H9 (cell line): ENCODE results near the gene ENPP1. TPM values are rescaled to one million over a fixed set of nuclear protein-coding genes. Genes with fewer than 3 reads are reported as not detected.

Source experiments
- DNase-seq: peaks from one replicate; pipeline ENCODE4 v3.0.0-alpha.2; 2017
- H2AFZ ChIP-seq: one replicate; pipeline ENCODE4 v1.6.1; 2013; ENCODE audit warnings: mild to moderate bottlenecking, low read length, control low read depth, moderate library complexity
- H2AK5ac ChIP-seq: 2 replicates; pipeline ENCODE4 v1.6.1; 2013; ENCODE audit warnings: low read length, control low read depth, mixed read lengths; ENCODE audit not compliant: insufficient read length
- H2BK120ac ChIP-seq: one replicate; pipeline ENCODE4 v1.6.1; 2013; ENCODE audit warnings: low read depth, mild to moderate bottlenecking, low read length, control low read depth, inconsistent platforms; ENCODE audit not compliant: poor library complexity, severe bottlenecking
- H2BK12ac ChIP-seq: 2 replicates; pipeline ENCODE4 v1.6.1; 2013; ENCODE audit warnings: low read length, control low read depth, mixed read lengths, low read depth; ENCODE audit not compliant: insufficient read length
- H2BK15ac ChIP-seq: 2 replicates; pipeline ENCODE4 v1.6.1; 2013; ENCODE audit warnings: low read depth, low read length, control low read depth
- H2BK20ac ChIP-seq: one replicate; pipeline ENCODE4 v1.6.1; 2013; ENCODE audit warnings: low read depth, mild to moderate bottlenecking, low read length, control low read depth, inconsistent platforms; ENCODE audit not compliant: poor library complexity, severe bottlenecking
- H2BK5ac ChIP-seq: 2 replicates; pipeline ENCODE4 v1.6.1; 2013; ENCODE audit warnings: low read length, control low read depth, mixed read lengths; ENCODE audit not compliant: insufficient read length
- H3K14ac ChIP-seq: 2 replicates; pipeline ENCODE4 v1.6.1; 2013; ENCODE audit warnings: low read length, control low read depth; ENCODE audit not compliant: insufficient read depth
- H3K18ac ChIP-seq: 2 replicates; pipeline ENCODE4 v1.6.1; 2013; ENCODE audit warnings: low read depth, mild to moderate bottlenecking, mixed read lengths, low read length, control low read depth; ENCODE audit not compliant: insufficient read length
- H3K23ac ChIP-seq: 2 replicates; pipeline ENCODE4 v1.6.1; 2013; ENCODE audit warnings: low read length, control low read depth, mixed read lengths, low read depth; ENCODE audit not compliant: insufficient read length
- H3K23me2 ChIP-seq: 2 replicates; pipeline ENCODE4 v1.6.1; 2013; ENCODE audit warnings: low read depth, mild to moderate bottlenecking, mixed read lengths, low read length, control low read depth; ENCODE audit not compliant: insufficient read length, poor library complexity, severe bottlenecking
- H3K27ac ChIP-seq: 2 replicates; pipeline ENCODE4 v1.5.1; 2013; ENCODE audit warnings: low read length, control low read depth, mixed read lengths, low read depth; ENCODE audit not compliant: insufficient read length
- H3K27me3 ChIP-seq: 2 replicates; pipeline ENCODE4 v1.6.1; 2013; ENCODE audit warnings: low read length, control low read depth, inconsistent platforms; ENCODE audit not compliant: insufficient read depth
- H3K4ac ChIP-seq: 2 replicates; pipeline ENCODE4 v1.6.1; 2013; ENCODE audit warnings: low read depth, mild to moderate bottlenecking, control low read depth, inconsistent platforms, low read length, moderate library complexity
- H3K4me1 ChIP-seq: 2 replicates; pipeline ENCODE4 v1.6.1; 2013; ENCODE audit warnings: low read length, control low read depth, inconsistent platforms; ENCODE audit not compliant: insufficient read depth
- H3K4me2 ChIP-seq: 2 replicates; pipeline ENCODE4 v1.6.1; 2013; ENCODE audit warnings: low read length, control low read depth, mixed read lengths; ENCODE audit not compliant: insufficient read length, insufficient read depth
- H3K56ac ChIP-seq: 2 replicates; pipeline ENCODE4 v1.6.1; 2013; ENCODE audit warnings: low read depth, mild to moderate bottlenecking, mixed read lengths, low read length, control low read depth; ENCODE audit not compliant: insufficient read length
- H3K79me1 ChIP-seq: 2 replicates; pipeline ENCODE4 v1.6.1; 2013; ENCODE audit warnings: low read depth, mild to moderate bottlenecking, moderate library complexity, low read length, control low read depth, inconsistent platforms; ENCODE audit not compliant: insufficient read depth, poor library complexity, severe bottlenecking
- H3K79me2 ChIP-seq: 2 replicates; pipeline ENCODE4 v1.6.1; 2013; ENCODE audit warnings: low read length, control low read depth, inconsistent platforms; ENCODE audit not compliant: insufficient read depth
- H3K9ac ChIP-seq: 2 replicates; pipeline ENCODE4 v1.6.1; 2013; ENCODE audit warnings: low read length, control low read depth, mixed read lengths; ENCODE audit not compliant: insufficient read length; ENCODE audit errors: extremely low read depth
- H3K9me3 ChIP-seq: one replicate; pipeline ENCODE4 v1.6.1; 2013; ENCODE audit warnings: low read depth, low read length, inconsistent platforms; ENCODE audit not compliant: control insufficient read depth
- H3T11ph ChIP-seq: one replicate; pipeline ENCODE4 v1.6.1; 2013; ENCODE audit warnings: mild to moderate bottlenecking, low read length, control low read depth, inconsistent platforms
- H4K20me1 ChIP-seq: one replicate; pipeline ENCODE4 v1.6.1; 2013; ENCODE audit not compliant: control insufficient read depth, insufficient read length, insufficient read depth
- H4K5ac ChIP-seq: 2 replicates; pipeline ENCODE4 v1.6.1; 2013; ENCODE audit warnings: low read depth, mild to moderate bottlenecking, mixed read lengths, low read length, control low read depth; ENCODE audit not compliant: insufficient read length
- H4K8ac ChIP-seq: replicated peaks from 2 replicates; pipeline ENCODE4 v1.6.1; 2013; ENCODE audit warnings: low read length, control low read depth, mixed read lengths, low read depth; ENCODE audit not compliant: insufficient read length
- H4K91ac ChIP-seq: 2 replicates; pipeline ENCODE4 v1.6.1; 2013; ENCODE audit warnings: low read depth, mild to moderate bottlenecking, moderate library complexity, mixed read lengths, low read length, control low read depth; ENCODE audit not compliant: insufficient read length
- H3K27ac Mint-ChIP-seq, 3 experiments: 2 replicates in 2 of 3; 3 replicates in 1 of 3; pipeline ENCODE4 v1.8.0; 2020 to 2021; ENCODE audit warnings: mixed read lengths in 3 of 3, mild to moderate bottlenecking in 1 of 3, moderate library complexity in 1 of 3
- H3K27me3 Mint-ChIP-seq: 2 replicates; pipeline ENCODE4 v1.8.0; 2021; ENCODE audit warnings: low read depth, mild to moderate bottlenecking, moderate library complexity, mixed read lengths
- H3K36me3 Mint-ChIP-seq, 3 experiments: 2 replicates in 2 of 3; 3 replicates in 1 of 3; pipeline ENCODE4 v1.8.0; 2020 to 2021; ENCODE audit warnings: low read depth in 3 of 3, mixed read lengths in 3 of 3; ENCODE audit not compliant: insufficient read depth in 1 of 3
- H3K4me1 Mint-ChIP-seq, 2 experiments: 2 replicates each; pipeline ENCODE4 v1.8.0; 2020; ENCODE audit warnings: mixed read lengths in 2 of 2
- H3K4me3 Mint-ChIP-seq, 2 experiments: 2 replicates in 1 of 2; 3 replicates in 1 of 2; pipeline ENCODE4 v1.8.0; 2020 to 2021; ENCODE audit warnings: mild to moderate bottlenecking in 2 of 2, mixed read lengths in 2 of 2, moderate library complexity in 1 of 2
- H3K9me3 Mint-ChIP-seq, 2 experiments: 2 replicates in 1 of 2; 3 replicates in 1 of 2; pipeline ENCODE4 v1.8.0; 2020; ENCODE audit warnings: mild to moderate bottlenecking in 2 of 2, mixed read lengths in 2 of 2, moderate library complexity in 1 of 2
- WGBS: extraction: QIAGEN DNeasy Blood & Tissue Kit; methylation state at CpG from one replicate; pipeline ENCODE4 v1.1.7; 2013; ENCODE audit warnings: missing lambda C conversion rate, low lambda C conversion rate, mixed read lengths; ENCODE audit not compliant: insufficient read length; ENCODE audit errors: extremely low coverage; 5-methylcytosine and 5-hydroxymethylcytosine counted together
- total RNA-seq: library from RNA; stranded (reverse); gene quantifications from 2 replicates; pipeline ENCODE4 v1.2.1, GENCODE V29; 2021
- TF ChIP-seq, protein P1 (sequence below): fragments of 200-600 bp; sonication (generic); conservative IDR thresholded peaks from 3 replicates; pipeline ENCODE4 v1.8.0; 2021; ENCODE audit warnings: antibody characterized with exemption, mild to moderate bottlenecking

The ENPP1 gene
- total RNA-seq, 1 experiment from 2014 or later, result 22.5 TPM

DNA sequence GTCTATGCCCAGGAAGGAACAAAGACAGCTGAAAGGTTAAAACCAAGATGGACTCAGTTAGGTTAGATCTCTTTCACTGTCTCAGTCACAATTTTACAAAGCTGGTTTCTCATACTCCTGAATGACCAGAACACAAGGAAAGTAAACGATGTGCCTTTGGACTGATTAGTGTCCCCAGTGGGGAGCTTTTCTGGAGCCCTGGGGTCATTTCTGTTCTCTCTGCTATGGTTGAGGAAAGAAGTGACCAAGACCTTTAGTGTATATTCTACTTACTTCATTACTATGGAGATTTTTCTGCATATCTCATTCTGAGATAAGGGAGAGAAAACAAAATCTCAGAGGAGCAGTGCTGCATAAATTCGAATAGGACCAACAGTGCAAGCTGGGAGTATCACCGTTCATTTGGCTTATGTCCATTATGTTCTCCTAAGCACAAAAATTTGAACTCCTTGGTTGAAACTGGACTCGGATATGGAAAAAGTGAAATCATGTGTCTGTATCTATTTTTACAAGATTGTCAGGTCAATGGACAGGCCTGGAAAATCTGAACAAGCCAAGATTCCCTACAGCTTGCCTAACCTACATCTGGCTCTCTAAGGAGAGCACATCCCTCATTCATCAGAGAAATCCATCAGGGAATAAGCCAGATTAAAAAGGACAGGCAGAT is 34.4 kb upstream of the ENPP1 start:
- H4K8ac ChIP-seq, result no peak overlapping the region
- H3K4ac ChIP-seq, result no peak overlapping the region

More for the DNA sequence above, 34.4 kb upstream of the ENPP1 start:
- Histone ChIP-seq H3T11ph (no peak overlapping the region), H3K27me3 (0 out of 2 replicates have a peak, but pooled peaks cover 2% of the 10 kb centered on the region), H3K9ac (no peak overlapping the region), H3K23ac (no peak overlapping the region), H3K4me2 (no peak overlapping the region), H2BK20ac (no peak overlapping the region), H3K14ac (no peak overlapping the region), H2BK15ac (no peak overlapping the region), H2AFZ (no peak overlapping the region), H3K9me3 (no peaks in the 10 kb centered on the region), H4K20me1 (no peaks in the 10 kb centered on the region), H2BK12ac (no peak overlapping the region), H3K23me2 (peaks cover 2% of the 10 kb centered on the region), H2BK5ac (no peak overlapping the region), H3K27ac (no peak overlapping the region), H3K18ac (no peak overlapping the region), H2BK120ac (no peak overlapping the region), H2AK5ac (no peak overlapping the region), H4K5ac (no peak overlapping the region), H3K4me1 (no peaks in the 10 kb centered on the region), H4K91ac (no peak overlapping the region), H3K56ac (no peak overlapping the region), H3K79me2 (no peaks in the 10 kb centered on the region), H3K79me1 (no peaks in the 10 kb centered on the region)
- TF ChIP-seq, protein P1, sequence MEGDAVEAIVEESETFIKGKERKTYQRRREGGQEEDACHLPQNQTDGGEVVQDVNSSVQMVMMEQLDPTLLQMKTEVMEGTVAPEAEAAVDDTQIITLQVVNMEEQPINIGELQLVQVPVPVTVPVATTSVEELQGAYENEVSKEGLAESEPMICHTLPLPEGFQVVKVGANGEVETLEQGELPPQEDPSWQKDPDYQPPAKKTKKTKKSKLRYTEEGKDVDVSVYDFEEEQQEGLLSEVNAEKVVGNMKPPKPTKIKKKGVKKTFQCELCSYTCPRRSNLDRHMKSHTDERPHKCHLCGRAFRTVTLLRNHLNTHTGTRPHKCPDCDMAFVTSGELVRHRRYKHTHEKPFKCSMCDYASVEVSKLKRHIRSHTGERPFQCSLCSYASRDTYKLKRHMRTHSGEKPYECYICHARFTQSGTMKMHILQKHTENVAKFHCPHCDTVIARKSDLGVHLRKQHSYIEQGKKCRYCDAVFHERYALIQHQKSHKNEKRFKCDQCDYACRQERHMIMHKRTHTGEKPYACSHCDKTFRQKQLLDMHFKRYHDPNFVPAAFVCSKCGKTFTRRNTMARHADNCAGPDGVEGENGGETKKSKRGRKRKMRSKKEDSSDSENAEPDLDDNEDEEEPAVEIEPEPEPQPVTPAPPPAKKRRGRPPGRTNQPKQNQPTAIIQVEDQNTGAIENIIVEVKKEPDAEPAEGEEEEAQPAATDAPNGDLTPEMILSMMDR, result no peak
- Mint-ChIP-seq H3K4me1 (peaks cover 4 to 11% of the 10 kb centered on the region in 2 experiments; a peak in 3 of 4 replicates), H3K4me3 (no peak overlapping the region), H3K9me3 (no peaks in the 10 kb centered on the region), H3K27me3 (peaks cover 19% of the 10 kb centered on the region), H3K27ac (no peak overlapping the region), H3K36me3 (no peaks in the 10 kb centered on the region)
- WGBS, result no CpG with 5 or more reads among the region's 4 CpGs
- DNase-seq, result no peak
